ENCODE measurements around the gene YLPM1.

The YLPM1 gene

GRCh38 chr14:74792249-74793039 is 29.3 kb downstream of the YLPM1 start:
- no peak for DNase-seq

GRCh38 chr14:74793506-74794155 is 30.5 kb downstream of the YLPM1 start:
- DNase-seq, result no peak

- DNase-seq, result no peak
Measured at GRCh38 chr14:74794947-74795346, 31.8 kb downstream of the YLPM1 start.

- no peak for DNase-seq
Measured at GRCh38 chr14:74799765-74800164, 36.6 kb downstream of the YLPM1 start.

GRCh38 chr14:74800780-74801179 is 37.7 kb downstream of the YLPM1 start:
- no peak for DNase-seq

- no peak for DNase-seq
Measured at GRCh38 chr14:74801396-74801795, 38.3 kb downstream of the YLPM1 start.

GRCh38 chr14:74804219-74804825 is 41.2 kb downstream of the YLPM1 start:
- DNase-seq, result no peak

- no peak for DNase-seq
Measured at GRCh38 chr14:74807853-74808545, 44.9 kb downstream of the YLPM1 start.

GRCh38 chr14:74816124-74816523 is 53.0 kb downstream of the YLPM1 start:
- no peak for DNase-seq

GRCh38 chr14:74820288-74820687 is 57.2 kb downstream of the YLPM1 start:
- DNase-seq, result no peak

- DNase-seq, result no peak
Measured at GRCh38 chr14:74821267-74821915, 58.3 kb downstream of the YLPM1 start.

GRCh38 chr14:74824997-74825396 is 61.9 kb downstream of the YLPM1 start:
- DNase-seq, result no peak

- DNase-seq, result no peak
Measured at GRCh38 chr14:74826574-74826973, 63.5 kb downstream of the YLPM1 start.

- DNase-seq, result no peak
Measured at GRCh38 chr14:74829251-74829650, 66.1 kb downstream of the YLPM1 start.

- DNase-seq, result no peak
Measured at GRCh38 chr14:74832849-74833248, 69.7 kb downstream of the YLPM1 start.

- DNase-seq, result no peak
Measured at GRCh38 chr14:74834692-74835392, 71.7 kb downstream of the YLPM1 start.

- DNase-seq, result no peak
Measured at GRCh38 chr14:74835645-74836250, 72.6 kb downstream of the YLPM1 start.

GRCh38 chr14:74836251-74836960 is 73.3 kb downstream of the YLPM1 start:
- no peak for DNase-seq

- no peak for DNase-seq
Measured at GRCh38 chr14:74838166-74838565, 75.0 kb downstream of the YLPM1 start.

GRCh38 chr14:74840603-74841030 is 77.5 kb downstream of the YLPM1 start:
- no peak for DNase-seq

All from stimulated activated CD4-positive, alpha-beta T cell treated with anti-CD3 and anti-CD28 coated beads, Interleukin-1b, Interleukin-23, amount 100 ng/mL, for 48 hours (primary cell).